ENCODE data around the gene DHDH. TPM values are rescaled to one million over a fixed set of nuclear protein-coding genes. Genes with fewer than 3 reads are reported as not detected.
A peak's percentile ranks its signal among the peaks of the same experiment; 100 is the strongest.

DHDH gene
- total RNA-seq, 1 experiment from 2014 or later: 3.3 TPM

- Histone ChIP-seq H3K27me3 (replicated peaks; ENCODE audit: control insufficient read depth, insufficient read depth, low read length) (no peaks in the 10 kb centered on the region), H3K4me1 (peaks cover 21% of the 10 kb centered on the region), H3K36me3 (ENCODE audit: control insufficient read depth, insufficient read depth, low read length) (peaks cover 13% of the 10 kb centered on the region), H3K4me3 (ENCODE audit: low read depth, low read length) (peak overlapping the region; percentile 95), H3K9me3 (0 out of 2 replicates have a peak, but pooled peaks cover 3% of the 10 kb centered on the region)
- Mint-ChIP-seq H3K9me3 (ENCODE audit: unreplicated experiment) (no peaks in the 10 kb centered on the region), H3K4me1 (ENCODE audit: low read depth, unreplicated experiment) (peaks cover 30% of the 10 kb centered on the region), H3K36me3 (ENCODE audit: insufficient read depth, unreplicated experiment) (peaks cover 100% of the 10 kb centered on the region), H3K27ac (ENCODE audit: unreplicated experiment) (peak overlapping the region; percentile 96), H3K27me3 (ENCODE audit: insufficient read depth, unreplicated experiment) (no peaks in the 10 kb centered on the region), H3K4me3 (ENCODE audit: unreplicated experiment) (peak overlapping the region; percentile 96)
- intact Hi-C loops (cut with micrococcal nuclease; ENCODE audit: unreplicated experiment): no loop called here
- ChIA-PET POLR2A (interaction anchor here (0.5 to 2.5 kb wide), 10 partner anchors 10 to 173 kb away, joined by 3 to 16 read pairs (median 4); partner anchors contain the start of genes BAX, GYS1, NUCB1 and RUVBL2), CTCF (interaction anchor here (1.2 to 2.1 kb wide), 2 partner anchors 27 to 48 kb away, joined by 3 to 8 read pairs; partner anchors contain the start of genes GYS1 and RUVBL2)
- no peak for TF ChIP-seq CTCF (IDR thresholded peaks at IDR 0.05; ENCODE audit: insufficient read depth in 1 of 2, low read depth in 1 of 2, low read length in 1 of 2, severe bottlenecking in 1 of 2, unreplicated experiment in 1 of 2)
- BruUV-seq (replicated peaks): no TSS peak
- DNase-seq: no peak
Measured at GRCh38 chr19:48966541-48967345, 33.2 kb downstream of the DHDH start.

- CTCF ChIA-PET: interaction anchor here (1.0 to 2.1 kb wide), 3 partner anchors 26 to 172 kb away, joined by 3 to 8 read pairs (median 4); partner anchors contain the start of genes GYS1 and RUVBL2
- Histone ChIP-seq H3K9me3 (0 out of 2 replicates have a peak, but pooled peaks cover 3% of the 10 kb centered on the region), H3K27me3 (replicated peaks; ENCODE audit: control insufficient read depth, insufficient read depth, low read length) (no peaks in the 10 kb centered on the region), H3K4me1 (peaks cover 13% of the 10 kb centered on the region), H3K4me3 (ENCODE audit: low read depth, low read length) (no peak overlapping the region), H3K36me3 (ENCODE audit: control insufficient read depth, insufficient read depth, low read length) (peaks cover 13% of the 10 kb centered on the region)
- H3K4me1 Mint-ChIP-seq (ENCODE audit: low read depth, unreplicated experiment): peaks cover 23% of the 10 kb centered on the region
- peak; percentile 39 to 63 for DNase-seq
- H3K4me3 Mint-ChIP-seq (ENCODE audit: unreplicated experiment): peak overlapping the region; percentile 96
- no peaks in the 10 kb centered on the region for H3K27me3 Mint-ChIP-seq (ENCODE audit: insufficient read depth, unreplicated experiment)
- H3K27ac Mint-ChIP-seq (ENCODE audit: unreplicated experiment): peak overlapping the region; percentile 96
- intact Hi-C loops (cut with micrococcal nuclease; ENCODE audit: unreplicated experiment): no loop called here
- peaks cover 95% of the 10 kb centered on the region for H3K36me3 Mint-ChIP-seq (ENCODE audit: insufficient read depth, unreplicated experiment)
- POLR2A ChIA-PET: interaction anchor here (0.5 to 2.5 kb wide), 9 partner anchors 10 to 180 kb away, joined by 3 to 16 read pairs (median 3); partner anchors contain the start of genes BAX, GYS1, NUCB1 and PPP1R15A
- BruUV-seq (replicated peaks): no TSS peak
- no peaks in the 10 kb centered on the region for H3K9me3 Mint-ChIP-seq (ENCODE audit: unreplicated experiment)
- TF ChIP-seq CTCF (IDR thresholded peaks at IDR 0.05; ENCODE audit: insufficient read depth in 1 of 2, low read depth in 1 of 2, low read length in 1 of 2, severe bottlenecking in 1 of 2, unreplicated experiment in 1 of 2): no peak
Measured at GRCh38 chr19:48967346-48968178, 34.1 kb downstream of the DHDH start.
